PC-9 (cell line): ENCODE data around the gene MYMX. TPM values are rescaled to one million over a fixed set of nuclear protein-coding genes. Genes with fewer than 3 reads are reported as not detected.
"Not testable (repeated sequence)": the region's sequence is repeated elsewhere in the genome, so short reads cannot be mapped to it uniquely, and the experiment has no call there.

Experiments used
- BruUV-seq: library from RNA; stranded (reverse); fragments of 400-500 nt; replicated peaks from 2 replicates; lab custom pipeline; 2021; lab: Mats Ljungman, UMichigan
- CTCF ChIA-PET: fragments of 300-600 bp; sonication (Branson Sonifier 250); formaldehyde crosslinking; loops from one replicate; lab custom pipeline; 2022; ENCODE audit warnings: antibody characterized with exemption; lab: Charles Lee
- POLR2A ChIA-PET: fragments of 300-600 bp; sonication (Branson Sonifier 250); formaldehyde crosslinking; loops from one replicate; lab custom pipeline; 2022; ENCODE audit warnings: antibody characterized with exemption; ENCODE audit not compliant: unreplicated experiment; lab: Charles Lee
- DNase-seq, 2 experiments: peaks; one replicate each; pipeline versions ENCODE4 v3.0.0 to v3.0.0-alpha.2; 2015 to 2022; ENCODE audit warnings: mixed read lengths in 1 of 2
- H2AFZ ChIP-seq: fragments of 200-600 bp; sonication (generic); 2 replicates; pipeline ENCODE4 v1.8.1; 2017; ENCODE audit warnings: antibody characterized with exemption
- H3F3A ChIP-seq: fragments of 200-600 bp; sonication (generic); 2 replicates; pipeline ENCODE4 v1.8.1; 2017; ENCODE audit warnings: antibody characterized with exemption, mild to moderate bottlenecking, low read depth; ENCODE audit not compliant: insufficient read depth
- H3K27ac ChIP-seq: fragments of 200-600 bp; sonication (generic); 2 replicates; pipeline ENCODE4 v1.6.1; 2016; ENCODE audit warnings: mixed run types
- H3K27me3 ChIP-seq: fragments of 200-600 bp; sonication (generic); 2 replicates; pipeline ENCODE4 v1.6.1; 2016; ENCODE audit warnings: low read depth, mixed run types; ENCODE audit not compliant: insufficient read depth
- H3K36me3 ChIP-seq: fragments of 200-600 bp; sonication (generic); 2 replicates; pipeline ENCODE4 v1.6.1; 2016; ENCODE audit warnings: low read depth, mixed run types
- H3K4me1 ChIP-seq: fragments of 200-600 bp; sonication (generic); replicated peaks from 2 replicates; pipeline ENCODE4 v1.6.1; 2016; ENCODE audit warnings: mixed run types; ENCODE audit not compliant: insufficient read depth
- H3K4me2 ChIP-seq: fragments of 200-600 bp; sonication (generic); 2 replicates; pipeline ENCODE4 v1.6.1; 2017; ENCODE audit warnings: mixed run types
- H3K4me3 ChIP-seq: fragments of 200-600 bp; sonication (generic); 2 replicates; pipeline ENCODE4 v1.6.1; 2016; ENCODE audit warnings: mixed run types
- H3K79me2 ChIP-seq: fragments of 200-600 bp; sonication (generic); 2 replicates; pipeline ENCODE4 v1.6.1; 2017; ENCODE audit warnings: low read depth, mixed run types
- H3K9me2 ChIP-seq: fragments of 200-600 bp; sonication (generic); 2 replicates; pipeline ENCODE4 v1.8.1; 2017; ENCODE audit warnings: mild to moderate bottlenecking; ENCODE audit not compliant: insufficient read depth
- H3K9me3 ChIP-seq: fragments of 200-600 bp; sonication (generic); 2 replicates; pipeline ENCODE4 v1.8.1; 2016; ENCODE audit warnings: low read depth; ENCODE audit not compliant: insufficient read depth
- H4K20me1 ChIP-seq: fragments of 200-600 bp; sonication (generic); 2 replicates; pipeline ENCODE4 v1.8.1; 2017; ENCODE audit not compliant: insufficient read depth
- EZH2 ChIP-seq: fragments of 200-600 bp; sonication (generic); IDR thresholded peaks from 2 replicates; pipeline ENCODE4 v1.8.0; 2017; ENCODE audit warnings: antibody characterized with exemption, low read depth
- intact Hi-C: fragments of 100-400 bp; cut with micrococcal nuclease; formaldehyde crosslinking; loops from one replicate; pipeline ENCODE4 v1.10.0; 2022; ENCODE audit not compliant: unreplicated experiment
- total RNA-seq: library from RNA; stranded (reverse); gene quantifications from 2 replicates; pipeline ENCODE4 v1.2.3, GENCODE V29; 2021
- TF ChIP-seq, protein P1 (sequence below): fragments of 200-600 bp; sonication (generic); conservative IDR thresholded peaks from 2 replicates; pipeline ENCODE4 v1.6.1; 2017; ENCODE audit warnings: mixed run types, antibody characterized with exemption, mild to moderate bottlenecking, moderate library complexity

MYMX gene
- total RNA-seq, 1 experiment from 2014 or later: not detected

DNA sequence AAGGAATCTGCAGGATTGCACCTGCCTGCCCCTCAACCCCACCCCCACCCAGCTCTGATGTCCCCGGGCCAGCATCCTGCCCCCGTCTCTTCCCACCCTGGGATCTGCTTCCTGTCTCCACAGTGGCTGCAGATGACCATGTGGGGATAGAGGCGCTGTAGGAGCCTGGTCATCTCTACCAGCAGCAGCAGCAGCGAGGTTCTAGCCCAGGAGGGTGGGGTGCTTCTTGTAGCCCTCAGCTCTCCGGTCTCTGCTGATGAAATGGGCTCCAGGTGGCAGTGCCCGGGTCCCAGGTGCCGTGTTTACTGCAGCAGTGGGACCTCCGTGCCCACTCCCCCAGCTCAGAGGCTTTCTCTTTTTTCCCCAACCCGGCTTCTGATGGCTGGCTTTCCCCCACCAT is 32.9 kb upstream of the MYMX start:
- no peak for DNase-seq
- H3K4me3 ChIP-seq: no peak overlapping the region
- ChIA-PET POLR2A (interaction anchor here (0.6 kb wide), 1 partner anchor 53 kb away, joined by 17 read pairs; no protein-coding TSS in a partner anchor), CTCF (interaction anchor here (0.6 kb wide), 1 partner anchor 35 kb away, joined by 3 read pairs; no protein-coding TSS in a partner anchor)
- H3K9me2 ChIP-seq: no peaks in the 10 kb centered on the region
- H3K9me3 ChIP-seq: no peaks in the 10 kb centered on the region
- H3K36me3 ChIP-seq: no peaks in the 10 kb centered on the region
- TF ChIP-seq, protein P1, sequence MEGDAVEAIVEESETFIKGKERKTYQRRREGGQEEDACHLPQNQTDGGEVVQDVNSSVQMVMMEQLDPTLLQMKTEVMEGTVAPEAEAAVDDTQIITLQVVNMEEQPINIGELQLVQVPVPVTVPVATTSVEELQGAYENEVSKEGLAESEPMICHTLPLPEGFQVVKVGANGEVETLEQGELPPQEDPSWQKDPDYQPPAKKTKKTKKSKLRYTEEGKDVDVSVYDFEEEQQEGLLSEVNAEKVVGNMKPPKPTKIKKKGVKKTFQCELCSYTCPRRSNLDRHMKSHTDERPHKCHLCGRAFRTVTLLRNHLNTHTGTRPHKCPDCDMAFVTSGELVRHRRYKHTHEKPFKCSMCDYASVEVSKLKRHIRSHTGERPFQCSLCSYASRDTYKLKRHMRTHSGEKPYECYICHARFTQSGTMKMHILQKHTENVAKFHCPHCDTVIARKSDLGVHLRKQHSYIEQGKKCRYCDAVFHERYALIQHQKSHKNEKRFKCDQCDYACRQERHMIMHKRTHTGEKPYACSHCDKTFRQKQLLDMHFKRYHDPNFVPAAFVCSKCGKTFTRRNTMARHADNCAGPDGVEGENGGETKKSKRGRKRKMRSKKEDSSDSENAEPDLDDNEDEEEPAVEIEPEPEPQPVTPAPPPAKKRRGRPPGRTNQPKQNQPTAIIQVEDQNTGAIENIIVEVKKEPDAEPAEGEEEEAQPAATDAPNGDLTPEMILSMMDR: no peak
- no peak for TF ChIP-seq EZH2
- BruUV-seq: no TSS peak
- H3K4me2 ChIP-seq: no peak overlapping the region
- H3K79me2 ChIP-seq: no peaks in the 10 kb centered on the region
- H3F3A ChIP-seq: peaks cover 6% of the 10 kb centered on the region; the same call in 1 of the 2 replicates
- no peak overlapping the region for H2AFZ ChIP-seq
- H3K27me3 ChIP-seq: no peaks in the 10 kb centered on the region
- no peaks in the 10 kb centered on the region for H3K4me1 ChIP-seq
- H3K27ac ChIP-seq: no peak overlapping the region
- no peaks in the 10 kb centered on the region for H4K20me1 ChIP-seq
- intact Hi-C loops: no loop called here

DNA sequence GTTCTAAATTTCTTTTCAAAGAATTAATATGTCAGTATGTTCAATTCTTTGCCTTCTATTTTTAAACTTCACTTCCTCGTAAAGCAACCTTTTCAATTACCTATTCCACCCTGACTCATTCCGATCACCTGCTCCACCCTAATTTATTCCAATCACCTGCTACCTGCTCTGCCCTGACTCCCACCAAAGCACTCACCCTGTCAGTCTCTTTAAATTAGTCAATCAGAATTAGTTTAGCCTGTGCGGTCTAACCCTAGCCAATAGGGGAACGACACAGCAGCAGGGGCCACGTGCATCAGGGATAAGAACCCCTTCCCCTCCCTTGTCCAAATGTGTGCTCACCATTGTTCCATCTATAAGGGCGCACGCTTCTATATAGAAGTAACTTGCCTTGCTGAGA is 31.4 kb upstream of the MYMX start:
- H3K4me2 ChIP-seq, H3K27ac ChIP-seq, intact Hi-C loops, H3K9me3 ChIP-seq, H3K4me1 ChIP-seq, H3K4me3 ChIP-seq, BruUV-seq, DNase-seq, H3K9me2 ChIP-seq, POLR2A ChIA-PET, H3F3A ChIP-seq, H3K27me3 ChIP-seq, H4K20me1 ChIP-seq, H3K79me2 ChIP-seq, H3K36me3 ChIP-seq, H2AFZ ChIP-seq: not testable (repeated sequence)
- CTCF ChIA-PET: interaction anchor here (0.6 kb wide), 1 partner anchor 521 kb away, joined by 3 read pairs; no protein-coding TSS in a partner anchor

DNA sequence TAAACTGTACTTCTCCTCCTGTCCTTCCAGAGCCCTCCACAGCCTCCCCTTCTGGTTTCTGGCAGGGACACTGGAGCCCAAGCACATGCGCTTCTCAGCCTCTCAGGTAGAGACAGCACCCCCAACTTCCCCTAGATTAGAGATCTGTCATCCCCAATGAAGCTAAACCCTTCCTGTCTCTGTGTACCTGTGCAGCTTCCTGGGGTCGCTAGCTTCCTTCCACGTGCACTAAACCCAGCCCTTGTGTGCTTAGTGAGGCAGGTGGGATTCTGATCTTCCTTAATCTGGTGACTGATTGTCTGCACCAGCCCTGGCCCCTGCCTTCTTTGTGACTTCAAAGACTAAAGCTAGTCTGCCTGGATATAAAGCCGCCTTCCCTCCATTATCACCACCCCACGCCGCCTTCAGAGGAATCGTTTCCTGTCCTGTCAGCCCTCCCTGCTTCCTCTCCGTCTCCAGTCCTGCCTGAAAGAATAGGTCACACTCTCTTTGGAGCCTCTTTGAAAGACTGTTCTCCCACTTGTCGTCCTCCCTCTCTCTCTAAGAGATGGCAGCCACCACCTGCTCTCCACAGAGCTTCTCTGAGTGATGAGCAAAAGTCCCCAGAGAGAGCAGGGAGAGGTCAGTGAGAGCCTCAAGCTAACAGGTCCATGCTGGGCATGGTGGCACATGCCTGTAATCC is 30.6 kb upstream of the MYMX start:
- no peaks in the 10 kb centered on the region for H3F3A ChIP-seq
- no peak overlapping the region for H3K27ac ChIP-seq
- H3K36me3 ChIP-seq: no peaks in the 10 kb centered on the region
- H3K4me3 ChIP-seq: no peak overlapping the region
- intact Hi-C loops: no loop called here
- no peaks in the 10 kb centered on the region for H4K20me1 ChIP-seq
- TF ChIP-seq EZH2: no peak
- TF ChIP-seq, protein P1: no peak
- BruUV-seq: no TSS peak
- no peaks in the 10 kb centered on the region for H3K79me2 ChIP-seq
- no peak overlapping the region for H3K4me2 ChIP-seq
- no peak for DNase-seq
- POLR2A ChIA-PET: no interaction called here
- CTCF ChIA-PET: interaction anchor here (0.6 kb wide), 1 partner anchor 283 kb away, joined by 4 read pairs; no protein-coding TSS in a partner anchor
- no peaks in the 10 kb centered on the region for H3K4me1 ChIP-seq
- no peaks in the 10 kb centered on the region for H3K27me3 ChIP-seq
- H2AFZ ChIP-seq: no peak overlapping the region
- no peaks in the 10 kb centered on the region for H3K9me3 ChIP-seq
- H3K9me2 ChIP-seq: no peaks in the 10 kb centered on the region
